Hepatocyte (in vitro differentiated cells): ENCODE measurements around the gene CDC42EP5.

Experiments
- EZH2phosphoT487 ChIP-seq: fragments of 200-600 bp; sonication (generic); IDR thresholded peaks from one replicate; pipeline ENCODE4 v1.6.1; 2018; ENCODE audit warnings: antibody characterized with exemption, mild to moderate bottlenecking, low read depth, moderate library complexity; ENCODE audit not compliant: unreplicated experiment, severe bottlenecking
- TF ChIP-seq, protein P1 (sequence below): fragments of 200-600 bp; sonication (generic); IDR thresholded peaks from 2 replicates; pipeline ENCODE4 v1.5.1; 2016; ENCODE audit warnings: antibody characterized with exemption, mild to moderate bottlenecking; ENCODE audit not compliant: poor library complexity

DNA sequence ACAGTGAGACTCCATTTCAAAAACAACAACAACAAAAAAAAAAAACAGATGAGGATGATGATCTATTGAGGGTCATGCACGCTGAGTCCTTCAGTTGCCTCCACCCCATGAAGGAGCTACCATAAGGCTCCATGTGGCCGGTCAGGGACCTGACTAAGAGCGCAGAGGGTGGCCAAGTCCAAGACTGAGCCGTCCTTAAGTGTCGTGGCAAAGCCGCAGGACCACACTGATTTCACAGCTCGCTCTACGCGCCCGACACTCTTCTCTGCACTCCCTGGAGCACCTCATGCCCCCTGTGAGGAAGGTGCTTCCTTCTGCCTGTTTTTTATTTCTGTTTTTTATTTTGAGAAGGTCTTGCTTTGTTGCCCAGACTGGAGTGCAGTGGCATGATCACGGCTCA lies 45.5 kb downstream of the CDC42EP5 start:
- TF ChIP-seq, protein P1, sequence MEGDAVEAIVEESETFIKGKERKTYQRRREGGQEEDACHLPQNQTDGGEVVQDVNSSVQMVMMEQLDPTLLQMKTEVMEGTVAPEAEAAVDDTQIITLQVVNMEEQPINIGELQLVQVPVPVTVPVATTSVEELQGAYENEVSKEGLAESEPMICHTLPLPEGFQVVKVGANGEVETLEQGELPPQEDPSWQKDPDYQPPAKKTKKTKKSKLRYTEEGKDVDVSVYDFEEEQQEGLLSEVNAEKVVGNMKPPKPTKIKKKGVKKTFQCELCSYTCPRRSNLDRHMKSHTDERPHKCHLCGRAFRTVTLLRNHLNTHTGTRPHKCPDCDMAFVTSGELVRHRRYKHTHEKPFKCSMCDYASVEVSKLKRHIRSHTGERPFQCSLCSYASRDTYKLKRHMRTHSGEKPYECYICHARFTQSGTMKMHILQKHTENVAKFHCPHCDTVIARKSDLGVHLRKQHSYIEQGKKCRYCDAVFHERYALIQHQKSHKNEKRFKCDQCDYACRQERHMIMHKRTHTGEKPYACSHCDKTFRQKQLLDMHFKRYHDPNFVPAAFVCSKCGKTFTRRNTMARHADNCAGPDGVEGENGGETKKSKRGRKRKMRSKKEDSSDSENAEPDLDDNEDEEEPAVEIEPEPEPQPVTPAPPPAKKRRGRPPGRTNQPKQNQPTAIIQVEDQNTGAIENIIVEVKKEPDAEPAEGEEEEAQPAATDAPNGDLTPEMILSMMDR, result no peak
- no peak for TF ChIP-seq EZH2phosphoT487
